ENCODE measurements around the gene FAM83E. TPM values are rescaled to one million over a fixed set of nuclear protein-coding genes. Genes with fewer than 3 reads are reported as not detected.

FAM83E gene
- total RNA-seq, 1 donor from 2014 or later, result not detected

GRCh38 chr19:48644839-48645619 is 30.2 kb upstream of the FAM83E start:
- Histone ChIP-seq H3K4me1 (peaks cover 0 to 21% of the 10 kb centered on the region in 2 donors), H3K9me3 (no peaks in the 10 kb centered on the region), H3K4me3 (peak overlapping the region; percentile 55 to 76), H3K27me3 (no peaks in the 10 kb centered on the region), H3K27ac (peak overlapping the region; percentile 82 to 95), H3K36me3 (no peaks in the 10 kb centered on the region)
- no peak for TF ChIP-seq CTCF (IDR thresholded peaks at IDR 0.05)
- DNase-seq (ENCODE audit: low spot score in 2 of 2), result peak in 1 of 2 donors; percentile 91
- intact Hi-C loops (cut with DNase I), result loop anchor here (5.0 to 10.0 kb wide), 2 partner anchors 92 to 140 kb away; no protein-coding TSS in a partner anchor

GRCh38 chr19:48644355-48644754 is 29.5 kb upstream of the FAM83E start:
- no peak for DNase-seq (ENCODE audit: low spot score in 2 of 2)
- intact Hi-C loops (cut with DNase I), result loop anchor here (10.0 kb wide), 1 partner anchor 140 kb away; no protein-coding TSS in a partner anchor
- H3K4me1 ChIP-seq, result peaks cover 0 to 21% of the 10 kb centered on the region in 2 donors
- H3K27me3 ChIP-seq, result no peaks in the 10 kb centered on the region
- H3K27ac ChIP-seq, result no peak overlapping the region
- no peaks in the 10 kb centered on the region for H3K9me3 ChIP-seq
- no peak for TF ChIP-seq CTCF (IDR thresholded peaks at IDR 0.05)
- H3K36me3 ChIP-seq, result no peaks in the 10 kb centered on the region
- peak overlapping the region; percentile 55 to 76 for H3K4me3 ChIP-seq

- Histone ChIP-seq H3K4me3 (no peak overlapping the region), H3K36me3 (no peaks in the 10 kb centered on the region), H3K27ac (no peak overlapping the region), H3K27me3 (no peaks in the 10 kb centered on the region), H3K9me3 (no peaks in the 10 kb centered on the region), H3K4me1 (peaks cover 0 to 28% of the 10 kb centered on the region in 2 donors)
- intact Hi-C loops (cut with DNase I), result loop anchor here (10.0 kb wide), 1 partner anchor 142 kb away; no protein-coding TSS in a partner anchor
- DNase-seq (ENCODE audit: low spot score in 2 of 2), result no peak
- TF ChIP-seq CTCF (IDR thresholded peaks at IDR 0.05), result no peak
These were observed 28.0 kb upstream of the FAM83E start for GRCh38 chr19:48642862-48643261.

- no peak for TF ChIP-seq CTCF (IDR thresholded peaks at IDR 0.05)
- H3K27ac ChIP-seq, result no peak overlapping the region
- H3K4me3 ChIP-seq, result no peak overlapping the region
- no peaks in the 10 kb centered on the region for H3K27me3 ChIP-seq
- no peaks in the 10 kb centered on the region for H3K36me3 ChIP-seq
- peaks cover 2 to 29% of the 10 kb centered on the region in 2 donors for H3K4me1 ChIP-seq
- no peak for DNase-seq (ENCODE audit: low spot score in 2 of 2)
- H3K9me3 ChIP-seq, result no peaks in the 10 kb centered on the region
- intact Hi-C loops (cut with DNase I), result loop anchor here (10.0 kb wide), 1 partner anchor 143 kb away; no protein-coding TSS in a partner anchor
These were observed 27.0 kb upstream of the FAM83E start for GRCh38 chr19:48641850-48642249.

GRCh38 chr19:48639483-48640375 is 24.9 kb upstream of the FAM83E start:
- H3K4me1 ChIP-seq, result peaks cover 8 to 30% of the 10 kb centered on the region in 2 donors
- H3K9me3 ChIP-seq, result no peaks in the 10 kb centered on the region
- H3K27ac ChIP-seq, result no peak overlapping the region
- TF ChIP-seq CTCF (IDR thresholded peaks at IDR 0.05), result no peak
- no peaks in the 10 kb centered on the region for H3K27me3 ChIP-seq
- no peak for DNase-seq (ENCODE audit: low spot score in 2 of 2)
- intact Hi-C loops (cut with DNase I), result loop anchor here (5.0 to 10.0 kb wide), 5 partner anchors 145 to 1215 kb away; partner anchors contain the start of genes DKKL1, PRMT1, PTOV1 and TEAD2
- H3K36me3 ChIP-seq, result no peaks in the 10 kb centered on the region
- no peak overlapping the region for H3K4me3 ChIP-seq

All from ascending aorta (tissue), 2 donors.